SU-DHL-6 (cell line): Measurements from ENCODE around the gene TXNDC5.

Source experiments
- H2AFZ ChIP-seq: fragments of 200-600 bp; sonication (generic); 2 replicates; pipeline ENCODE4 v1.6.1; 2014; ENCODE audit warnings: low read depth, mild to moderate bottlenecking, moderate library complexity, mixed read lengths, antibody characterized with exemption, low read length; ENCODE audit not compliant: severe bottlenecking
- H3F3A ChIP-seq: fragments of 200-600 bp; shearing (Covaris generic); 2 replicates; pipeline ENCODE4 v1.6.0; 2016; ENCODE audit warnings: antibody characterized with exemption, mild to moderate bottlenecking; ENCODE audit not compliant: insufficient read depth
- H3K27ac ChIP-seq: fragments of 200-600 bp; sonication (generic); 2 replicates; pipeline ENCODE4 v1.5.1; 2016; ENCODE audit warnings: low read depth, mild to moderate bottlenecking, low read length, moderate library complexity, mixed read lengths
- H3K27me3 ChIP-seq: fragments of 200-600 bp; sonication (generic), shearing (Covaris generic); 2 replicates; pipeline ENCODE4 v1.6.0; 2014; ENCODE audit warnings: mild to moderate bottlenecking, low read length
- H3K36me3 ChIP-seq: fragments of 200-600 bp; sonication (generic); 2 replicates; pipeline ENCODE4 v1.6.1; 2014; ENCODE audit warnings: mild to moderate bottlenecking, low read length, mixed read lengths
- H3K4me2 ChIP-seq: fragments of 300-600, 200-600 bp; shearing (Covaris generic), sonication (generic); 2 replicates; pipeline ENCODE4 v1.6.0; 2014; ENCODE audit warnings: low read length, low read depth, mild to moderate bottlenecking; ENCODE audit not compliant: poor library complexity, severe bottlenecking
- H3K4me3 ChIP-seq: fragments of 200-600 bp; sonication (generic); 2 replicates; pipeline ENCODE4 v1.5.1; 2014; ENCODE audit warnings: antibody characterized with exemption, low read length, mild to moderate bottlenecking, mixed read lengths; ENCODE audit not compliant: insufficient read depth, poor library complexity, severe bottlenecking
- H3K79me2 ChIP-seq: fragments of 200-600 bp; sonication (generic); 2 replicates; pipeline ENCODE4 v1.6.1; 2014; ENCODE audit warnings: mild to moderate bottlenecking, low read length, moderate library complexity; ENCODE audit not compliant: insufficient read depth
- H3K9ac ChIP-seq: fragments of 200-600 bp; sonication (generic); 2 replicates; pipeline ENCODE4 v1.7.0; 2014; ENCODE audit warnings: mild to moderate bottlenecking, low read length
- H3K9me2 ChIP-seq: fragments of 200-600 bp; sonication (generic); replicated peaks from 2 replicates; pipeline ENCODE4 v1.6.1; 2014; ENCODE audit warnings: low read length; ENCODE audit not compliant: insufficient read depth
- H3K9me3 ChIP-seq: fragments of 200-600 bp; sonication (generic); 2 replicates; pipeline ENCODE4 v1.6.1; 2014; ENCODE audit warnings: low read length, mixed read lengths; ENCODE audit not compliant: insufficient read depth
- H4K20me1 ChIP-seq: fragments of 200-600 bp; sonication (generic); 2 replicates; pipeline ENCODE4 v1.6.1; 2014; ENCODE audit warnings: low read depth, mild to moderate bottlenecking, antibody characterized with exemption, low read length, moderate library complexity, mixed read lengths
- CTCF ChIP-seq: fragments of 200-600 bp; sonication (generic); IDR thresholded peaks from one replicate; pipeline ENCODE4 v1.5.1; 2017; ENCODE audit warnings: antibody characterized with exemption, mild to moderate bottlenecking, low read length, moderate library complexity; ENCODE audit not compliant: insufficient read depth, poor library complexity, severe bottlenecking
- EZH2phosphoT487 ChIP-seq: fragments of 200-600 bp; sonication (generic), shearing (Covaris generic); conservative IDR thresholded peaks from 2 replicates; pipeline ENCODE4 v1.6.1; 2018; ENCODE audit warnings: mild to moderate bottlenecking, antibody characterized with exemption, low read length, moderate library complexity, mixed read lengths

TXNDC5 gene

DNA sequence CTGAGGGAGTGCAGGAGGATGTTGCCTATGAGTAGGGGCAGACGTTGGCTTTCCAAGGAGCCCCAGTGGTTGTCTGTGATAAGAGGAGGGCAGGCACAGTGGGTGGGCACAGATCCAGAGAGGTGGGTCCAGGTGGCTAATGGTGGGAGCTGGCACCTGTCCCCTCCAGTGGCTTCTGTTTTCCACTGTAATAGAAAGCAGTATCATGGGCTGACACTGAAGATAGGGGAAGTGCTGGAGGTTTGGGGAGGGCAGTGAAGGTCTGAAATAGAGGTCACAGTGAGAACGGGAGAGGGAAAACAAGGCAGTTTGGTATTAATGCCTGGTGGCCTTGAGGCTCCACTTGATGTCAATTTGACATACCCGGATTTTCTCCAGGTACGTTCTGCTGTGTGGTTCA lies 10.5 kb upstream of the TXNDC5 start:
- no peaks in the 10 kb centered on the region for H3K79me2 ChIP-seq
- TF ChIP-seq CTCF, result no peak
- TF ChIP-seq EZH2phosphoT487, result no peak
- no peak overlapping the region for H3K27ac ChIP-seq

GRCh38 chr6:7920425-7920824 lies 9.8 kb upstream of the TXNDC5 start:
- Histone ChIP-seq H3K36me3 (no peaks in the 10 kb centered on the region), H3K4me2 (no peak overlapping the region), H3K4me3 (no peak overlapping the region), H3K79me2 (no peaks in the 10 kb centered on the region), H3K9me2 (no peaks in the 10 kb centered on the region), H3K9me3 (no peaks in the 10 kb centered on the region), H3K27ac (no peak overlapping the region), H3F3A (no peaks in the 10 kb centered on the region), H3K9ac (no peak overlapping the region), H2AFZ (no peak overlapping the region), H4K20me1 (no peaks in the 10 kb centered on the region), H3K27me3 (no peaks in the 10 kb centered on the region)
- TF ChIP-seq CTCF, result no peak
- TF ChIP-seq EZH2phosphoT487, result no peak

More for the DNA sequence above, 10.5 kb upstream of the TXNDC5 start:
- no peak overlapping the region for H3K9ac ChIP-seq
- no peaks in the 10 kb centered on the region for H3K9me2 ChIP-seq
- no peak overlapping the region for H3K4me2 ChIP-seq
- no peaks in the 10 kb centered on the region for H3K36me3 ChIP-seq
- no peaks in the 10 kb centered on the region for H3F3A ChIP-seq
- H2AFZ ChIP-seq, result no peak overlapping the region
- H3K27me3 ChIP-seq, result no peaks in the 10 kb centered on the region
- no peak overlapping the region for H3K4me3 ChIP-seq
- H3K9me3 ChIP-seq, result no peaks in the 10 kb centered on the region
- no peaks in the 10 kb centered on the region for H4K20me1 ChIP-seq

DNA sequence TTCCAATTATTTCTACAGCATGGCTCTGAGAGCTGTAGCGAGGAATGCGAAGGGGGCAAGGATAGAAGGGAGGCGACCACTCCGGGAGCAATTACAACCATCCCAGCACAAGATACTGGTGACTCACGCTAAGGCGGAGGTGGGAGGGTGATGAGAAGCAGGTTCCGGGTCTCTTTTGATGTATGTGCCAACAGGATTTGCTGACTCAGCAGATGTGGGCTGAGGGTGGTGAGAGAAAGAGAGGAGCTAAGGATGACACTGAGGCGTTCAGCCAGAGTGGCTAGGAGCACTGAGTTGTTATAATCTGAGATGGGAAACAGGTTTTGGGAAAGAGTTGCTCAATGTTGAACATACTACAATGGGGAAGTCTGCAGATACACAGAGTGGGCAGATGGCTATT lies 9.3 kb upstream of the TXNDC5 start:
- H4K20me1 ChIP-seq, result no peaks in the 10 kb centered on the region
- no peak overlapping the region for H3K27ac ChIP-seq
- H3K27me3 ChIP-seq, result no peaks in the 10 kb centered on the region
- H3K9ac ChIP-seq, result no peak overlapping the region
- no peak overlapping the region for H2AFZ ChIP-seq
- no peaks in the 10 kb centered on the region for H3F3A ChIP-seq
- no peak overlapping the region for H3K4me2 ChIP-seq
- no peak overlapping the region for H3K4me3 ChIP-seq
- TF ChIP-seq EZH2phosphoT487, result no peak
- TF ChIP-seq CTCF, result no peak
- no peaks in the 10 kb centered on the region for H3K79me2 ChIP-seq
- no peaks in the 10 kb centered on the region for H3K9me2 ChIP-seq
- no peaks in the 10 kb centered on the region for H3K9me3 ChIP-seq
- no peaks in the 10 kb centered on the region for H3K36me3 ChIP-seq
